ENCODE data around the gene TTC22. TPM values are rescaled to one million over a fixed set of nuclear protein-coding genes. Genes with fewer than 3 reads are reported as not detected.

The TTC22 gene
- total RNA-seq, 1 experiment from 2014 or later = 0.63 TPM

DNA sequence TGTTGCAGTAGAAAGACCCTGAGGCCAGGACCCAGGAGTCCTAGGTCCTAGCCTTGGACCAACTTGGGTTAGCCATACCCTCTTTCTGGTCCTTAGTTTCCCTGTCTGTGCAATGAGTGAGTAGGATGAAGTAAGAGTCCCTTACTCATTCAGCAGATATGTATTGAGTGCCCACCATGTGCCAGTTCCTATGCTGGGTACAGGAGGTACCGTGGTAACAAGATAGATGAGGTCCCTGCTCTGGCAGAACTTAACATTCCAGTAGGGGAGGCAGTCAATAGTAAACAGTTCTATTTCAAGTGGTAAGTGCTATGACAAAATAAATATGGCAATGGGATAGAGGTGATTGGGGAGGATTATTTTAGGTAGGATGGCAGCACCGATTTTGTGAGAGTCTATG is 18.5 kb downstream of the TTC22 start:
- ATAC-seq (no peak), DNase-seq (ENCODE audit: low spot score) (no peak)
- H3K4me3 Mint-ChIP-seq = no peak overlapping the region
- no peak for TF ChIP-seq TEAD4 (CRISPR knock-in tag; IDR thresholded peaks at IDR 0.05)
- no peak for TF ChIP-seq GABPB1 (CRISPR knock-in tag; IDR thresholded peaks at IDR 0.05)
- TF ChIP-seq KAT7 (CRISPR knock-in tag; IDR thresholded peaks at IDR 0.05; ENCODE audit: borderline replicate concordance) = no peak
- TF ChIP-seq FOXJ3 (CRISPR knock-in tag; IDR thresholded peaks at IDR 0.05; ENCODE audit: borderline replicate concordance) = no peak
- no peak for TF ChIP-seq JUN (CRISPR knock-in tag; IDR thresholded peaks at IDR 0.05)
- TF ChIP-seq ZNF317 (CRISPR knock-in tag; IDR thresholded peaks at IDR 0.05; ENCODE audit: borderline replicate concordance, low read depth) = no peak
- no peak for TF ChIP-seq AR (CRISPR knock-in tag; IDR thresholded peaks at IDR 0.05)
- no peak for TF ChIP-seq PREB (CRISPR knock-in tag; IDR thresholded peaks at IDR 0.05; ENCODE audit: borderline replicate concordance)
- peaks cover 57% of the 10 kb centered on the region for H3K27me3 Mint-ChIP-seq (ENCODE audit: low read depth)
- ChIA-PET CTCF (no interaction called here), POLR2A (no interaction called here)
- H3K27ac Mint-ChIP-seq = no peak overlapping the region
- no peaks in the 10 kb centered on the region for H3K9me3 Mint-ChIP-seq
- H3K36me3 Mint-ChIP-seq = no peaks in the 10 kb centered on the region
- H3K4me1 Mint-ChIP-seq = peaks cover 5% of the 10 kb centered on the region; the same call in 1 of the 2 replicates

DNA sequence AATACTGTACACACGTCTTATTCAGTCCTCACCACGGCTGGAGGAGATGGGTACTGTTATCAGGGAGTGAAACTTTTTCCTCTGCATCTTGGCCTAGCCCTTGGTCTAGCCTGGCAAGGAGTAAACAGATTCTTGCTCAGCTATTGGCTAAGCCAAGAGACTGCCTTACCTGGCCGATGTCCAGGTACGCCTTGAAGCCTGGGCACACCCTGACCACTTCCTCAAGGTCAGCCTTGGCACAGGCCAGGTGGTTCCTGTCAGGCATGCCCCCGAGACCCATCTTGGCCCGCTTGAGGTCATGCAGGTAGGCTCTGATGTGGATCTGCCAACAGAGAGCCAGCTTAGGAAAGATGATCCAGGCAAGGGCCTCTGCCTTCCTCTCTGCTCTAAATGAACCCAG is 19.0 kb downstream of the TTC22 start:
- no peaks in the 10 kb centered on the region for H3K9me3 Mint-ChIP-seq
- peaks cover 5% of the 10 kb centered on the region; the same call in 1 of the 2 replicates for H3K4me1 Mint-ChIP-seq
- H3K27me3 Mint-ChIP-seq (ENCODE audit: low read depth) = peaks cover 55% of the 10 kb centered on the region
- H3K36me3 Mint-ChIP-seq = no peaks in the 10 kb centered on the region
- H3K4me3 Mint-ChIP-seq = peak overlapping the region; percentile 52
- CTCF ChIA-PET = interaction anchor here (1.4 to 2.3 kb wide), 3 partner anchors 7 to 20 kb away, joined by 3 to 26 read pairs (median 9); no protein-coding TSS in a partner anchor
- no peak overlapping the region for H3K27ac Mint-ChIP-seq
- POLR2A ChIA-PET = no interaction called here
- ATAC-seq = no peak
- TF ChIP-seq ZNF219 (CRISPR knock-in tag; IDR thresholded peaks at IDR 0.05; ENCODE audit: borderline replicate concordance) (no peak), TEAD4 (CRISPR knock-in tag; IDR thresholded peaks at IDR 0.05) (no peak), HMGXB4 (CRISPR knock-in tag; IDR thresholded peaks at IDR 0.05) (no peak), ERG (CRISPR knock-in tag; IDR thresholded peaks at IDR 0.05) (no peak), ZNF263 (CRISPR knock-in tag; IDR thresholded peaks at IDR 0.05; ENCODE audit: low read depth) (no peak), SOX15 (CRISPR knock-in tag; IDR thresholded peaks at IDR 0.05) (no peak), ZNF416 (CRISPR knock-in tag; IDR thresholded peaks at IDR 0.05) (no peak), ZNF671 (CRISPR knock-in tag; IDR thresholded peaks at IDR 0.05) (no peak), NR1H2 (CRISPR knock-in tag; IDR thresholded peaks at IDR 0.05) (no peak), ETV6 (CRISPR knock-in tag; IDR thresholded peaks at IDR 0.05) (no peak), ZNF396 (CRISPR knock-in tag; IDR thresholded peaks at IDR 0.05; ENCODE audit: borderline replicate concordance) (no peak), PRDM15 (CRISPR knock-in tag; IDR thresholded peaks at IDR 0.05) (no peak), E2F4 (CRISPR knock-in tag; IDR thresholded peaks at IDR 0.05; ENCODE audit: borderline replicate concordance, low read depth) (no peak)
- TF ChIP-seq, protein P1, sequence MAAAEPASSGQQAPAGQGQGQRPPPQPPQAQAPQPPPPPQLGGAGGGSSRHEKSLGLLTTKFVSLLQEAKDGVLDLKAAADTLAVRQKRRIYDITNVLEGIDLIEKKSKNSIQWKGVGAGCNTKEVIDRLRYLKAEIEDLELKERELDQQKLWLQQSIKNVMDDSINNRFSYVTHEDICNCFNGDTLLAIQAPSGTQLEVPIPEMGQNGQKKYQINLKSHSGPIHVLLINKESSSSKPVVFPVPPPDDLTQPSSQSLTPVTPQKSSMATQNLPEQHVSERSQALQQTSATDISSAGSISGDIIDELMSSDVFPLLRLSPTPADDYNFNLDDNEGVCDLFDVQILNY (CRISPR knock-in tag; IDR thresholded peaks at IDR 0.05) = no peak
- DNase-seq (ENCODE audit: low spot score) = no peak
